ENCODE measurements around the gene CSNK1A1. TPM values are rescaled to one million over a fixed set of nuclear protein-coding genes. Genes with fewer than 3 reads are reported as not detected.

The CSNK1A1 gene
- total RNA-seq, 1 donor from 2014 or later: 206 TPM

DNA sequence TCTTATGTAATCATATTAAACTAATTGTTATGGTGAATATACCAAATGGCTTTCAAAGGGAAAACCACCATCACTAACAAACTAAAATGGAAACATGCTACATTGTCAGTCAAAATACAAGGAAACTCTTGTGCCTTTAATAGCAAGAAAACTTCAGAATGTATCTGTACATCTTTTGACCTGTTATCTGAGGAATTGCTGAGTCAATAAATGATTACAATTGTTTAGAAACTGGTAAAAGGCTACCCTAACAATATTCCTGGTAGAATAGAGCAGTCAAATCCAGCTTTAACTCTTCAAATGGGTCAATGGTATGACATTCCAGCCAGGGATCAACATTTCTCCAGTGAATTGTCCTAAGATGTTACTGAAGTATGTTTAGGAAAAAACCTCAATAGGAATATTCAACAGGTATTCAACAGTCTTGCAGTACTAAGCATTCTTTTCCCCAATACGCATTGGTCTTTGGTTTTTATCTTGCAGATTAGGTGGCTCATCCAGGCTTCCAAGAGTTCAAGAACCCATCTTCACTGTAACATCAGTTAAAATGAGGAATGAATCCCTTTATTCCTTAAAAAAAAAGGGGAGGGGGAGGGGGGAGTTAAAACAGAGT is 52.4 kb downstream of the CSNK1A1 start:
- intact Hi-C loops (cut with DNase I): loop anchor here (5.0 kb wide), 1 partner anchor 43 kb away; no protein-coding TSS in a partner anchor
- DNase-seq (ENCODE audit: low spot score): no peak

DNA sequence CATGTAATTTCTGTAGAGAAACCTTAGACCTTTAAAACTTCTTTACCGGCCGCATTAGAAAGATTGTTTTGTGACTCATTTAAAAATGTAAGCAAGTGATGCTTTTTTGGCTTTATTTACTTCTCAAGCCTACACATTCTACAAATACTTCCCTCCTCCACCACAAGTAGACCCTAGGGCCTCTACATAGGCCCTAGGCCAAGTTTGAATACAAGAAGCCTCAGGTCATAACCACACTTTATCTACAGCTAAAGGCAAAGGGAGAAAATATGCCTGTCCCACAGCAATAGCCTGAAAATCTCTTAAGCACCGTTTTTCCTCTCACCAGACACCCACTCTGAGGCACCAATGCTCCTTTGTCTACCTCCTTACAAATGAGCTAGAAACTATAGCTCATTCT is 53.9 kb downstream of the CSNK1A1 start:
- intact Hi-C loops (cut with DNase I): loop anchor here (5.0 kb wide), 1 partner anchor 45 kb away; no protein-coding TSS in a partner anchor

DNA sequence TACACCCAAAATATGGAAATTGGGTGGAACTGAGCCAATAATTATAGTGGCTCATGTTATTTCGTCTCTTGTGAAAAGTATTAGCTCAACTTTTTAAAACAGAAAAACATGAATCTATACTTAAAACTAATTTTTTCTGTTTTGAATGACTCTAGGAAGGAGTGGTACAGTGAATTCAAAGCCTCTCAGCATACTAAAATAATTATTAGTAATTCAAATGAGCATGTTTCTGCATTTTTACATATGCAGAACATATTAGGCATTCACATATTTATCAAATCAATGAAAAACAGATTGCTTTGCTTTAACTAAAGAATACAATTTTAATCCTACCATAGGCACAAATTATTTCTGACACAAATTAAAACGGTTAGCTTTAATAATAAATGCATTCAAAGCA is 54.3 kb downstream of the CSNK1A1 start:
- intact Hi-C loops (cut with DNase I): loop anchor here (5.0 kb wide), 1 partner anchor 45 kb away; no protein-coding TSS in a partner anchor
- DNase-seq (ENCODE audit: low spot score): no peak

More for the DNA sequence above, 53.9 kb downstream of the CSNK1A1 start:
- DNase-seq (ENCODE audit: low spot score): no peak

DNA sequence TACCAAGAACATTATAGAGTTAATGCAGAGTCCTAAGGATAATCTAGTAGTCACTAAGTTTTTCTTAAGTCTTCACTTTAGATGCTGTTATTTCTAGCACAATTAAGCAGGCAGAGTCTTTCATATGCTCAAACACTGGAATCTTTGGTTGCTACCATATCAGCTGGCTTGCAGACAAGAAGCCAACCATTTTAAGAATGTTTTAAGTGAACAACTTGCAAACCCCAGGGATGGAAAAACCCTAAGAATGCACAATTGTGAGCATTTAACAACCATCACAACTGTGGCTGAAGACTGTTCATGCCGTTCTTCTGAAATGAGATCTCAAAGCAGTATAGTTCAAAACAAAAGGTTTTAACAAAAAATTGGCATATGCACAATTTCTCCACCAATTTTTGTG is 55.1 kb downstream of the CSNK1A1 start:
- intact Hi-C loops (cut with DNase I): loop anchor here (5.0 kb wide), 1 partner anchor 46 kb away; no protein-coding TSS in a partner anchor
- DNase-seq (ENCODE audit: low spot score): no peak

DNA sequence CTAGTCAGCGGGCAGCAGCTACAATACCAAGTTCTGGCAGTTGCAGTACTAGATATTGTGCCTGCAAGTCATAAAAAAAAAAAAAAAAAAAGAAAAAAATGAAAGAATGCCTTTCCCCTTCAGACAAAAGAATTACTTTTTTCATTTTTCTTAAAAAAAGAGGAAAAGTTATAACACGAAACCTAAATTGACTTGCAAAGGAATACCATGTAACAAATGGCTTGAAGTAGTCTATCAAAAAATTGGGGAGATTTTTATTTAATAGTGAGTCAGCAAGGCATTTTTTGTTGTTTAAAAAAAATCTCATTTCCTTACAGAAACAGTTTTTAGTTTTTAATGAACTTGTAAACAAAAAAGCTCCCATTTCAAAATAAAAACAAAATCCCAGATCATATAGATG is 55.6 kb downstream of the CSNK1A1 start:
- intact Hi-C loops (cut with DNase I): loop anchor here (5.0 kb wide), 1 partner anchor 47 kb away; no protein-coding TSS in a partner anchor

DNA sequence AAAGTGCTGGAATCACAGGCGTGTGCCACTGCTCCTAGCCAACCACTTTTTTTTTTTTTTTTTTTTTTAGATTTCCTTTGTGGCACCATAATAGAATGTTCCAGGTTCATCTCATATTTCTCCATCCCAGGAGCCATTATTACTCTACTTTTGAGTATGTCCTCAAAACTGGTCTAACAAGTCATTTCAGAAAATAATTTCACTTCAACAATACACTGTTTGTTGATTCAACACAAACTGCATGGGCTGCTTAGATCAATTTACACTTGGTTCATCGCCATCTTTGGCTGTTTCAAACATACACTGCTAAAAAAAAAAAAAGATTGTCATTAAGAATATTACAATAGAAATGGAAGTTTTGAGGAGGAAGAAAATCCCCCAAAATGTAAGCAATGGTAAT is 57.9 kb downstream of the CSNK1A1 start:
- no peak for DNase-seq (ENCODE audit: low spot score)
- intact Hi-C loops (cut with DNase I): no loop called here

More for the DNA sequence above, 55.6 kb downstream of the CSNK1A1 start:
- no peak for DNase-seq (ENCODE audit: low spot score)

DNA sequence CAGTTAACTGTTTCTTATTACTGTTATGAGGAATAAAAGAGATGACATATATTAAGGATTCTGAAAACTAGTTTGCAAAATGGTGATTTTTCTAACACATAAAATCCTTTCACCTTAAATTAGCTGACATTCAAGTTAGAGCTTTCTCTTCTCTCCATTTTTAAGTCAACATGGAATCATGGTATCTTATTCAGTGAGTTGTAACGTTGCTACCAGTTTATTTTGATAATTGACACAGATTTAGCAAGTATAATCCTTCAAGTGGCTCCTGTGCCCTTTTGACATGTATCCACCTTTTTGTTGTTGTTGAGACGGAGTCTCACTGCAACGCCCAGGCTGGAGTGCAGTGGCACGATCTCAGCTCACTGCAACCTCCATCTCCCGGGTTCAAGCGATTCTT is 58.5 kb downstream of the CSNK1A1 start:
- intact Hi-C loops (cut with DNase I): no loop called here

DNA sequence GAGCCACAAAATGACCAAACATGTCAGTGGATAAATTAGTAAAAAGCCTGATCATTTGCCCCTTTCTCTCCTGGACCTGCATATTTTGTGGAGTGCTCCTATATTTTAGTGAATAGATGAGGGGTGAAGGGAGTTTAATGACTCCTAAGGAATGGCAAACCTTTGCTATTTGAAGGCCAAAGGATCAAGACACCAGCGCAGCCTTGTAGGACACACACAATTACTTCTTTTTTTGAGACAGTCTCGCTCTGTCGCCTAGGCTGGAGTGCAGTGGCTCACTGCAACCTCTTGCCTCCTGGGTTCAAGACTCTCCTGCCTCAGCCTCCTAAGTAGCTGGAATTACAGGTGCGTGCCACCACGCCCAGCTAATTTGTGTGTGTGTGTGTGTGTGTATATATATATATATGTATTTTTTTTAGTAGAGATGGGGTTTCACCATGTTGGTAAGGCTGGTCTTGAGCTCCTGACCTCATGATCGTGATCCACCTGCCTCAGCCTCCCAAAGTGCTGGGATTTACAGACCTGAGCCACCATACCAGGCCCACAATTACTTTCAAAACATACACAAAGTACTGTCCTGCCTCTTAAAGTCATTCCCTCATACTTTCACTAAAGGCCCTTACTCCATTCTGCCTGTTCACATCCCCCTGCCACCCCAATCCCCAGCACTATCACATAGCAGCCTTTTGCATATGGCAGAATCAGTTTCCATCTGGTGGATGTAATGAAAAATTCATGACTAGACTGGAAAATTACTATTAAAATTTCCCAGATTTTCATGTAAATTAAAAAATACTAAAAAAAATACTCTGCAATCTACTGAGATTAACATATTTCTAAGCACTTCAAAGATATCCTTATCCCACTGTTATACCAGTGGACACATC is 60.4 kb downstream of the CSNK1A1 start:
- intact Hi-C loops (cut with DNase I): no loop called here
- no peak for DNase-seq (ENCODE audit: low spot score)

More for the DNA sequence above, 58.5 kb downstream of the CSNK1A1 start:
- no peak for DNase-seq (ENCODE audit: low spot score)

DNA sequence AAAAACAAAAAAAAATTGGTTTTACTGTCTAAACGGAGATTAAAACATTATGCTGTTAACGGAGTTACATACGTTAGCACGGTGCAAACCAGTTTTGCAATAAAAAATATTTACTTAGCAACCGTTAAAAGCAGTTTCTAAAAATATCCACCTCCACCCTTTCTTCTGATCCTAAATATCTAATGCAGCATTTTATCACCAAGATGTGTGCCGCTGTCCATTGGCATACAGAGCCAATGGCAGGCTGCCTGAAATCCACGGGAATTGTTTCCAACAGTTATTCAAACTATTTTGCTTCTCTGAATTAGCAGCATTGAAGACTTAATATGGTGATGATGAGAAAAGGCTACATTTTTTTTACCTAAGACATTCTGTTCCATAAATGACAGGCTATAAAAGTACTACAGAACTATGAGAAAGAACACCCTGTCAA is 61.6 kb downstream of the CSNK1A1 start:
- intact Hi-C loops (cut with DNase I): loop anchor here (5.0 kb wide), 3 partner anchors 37 to 107 kb away; partner anchors contain the start of gene CSNK1A1
- no peak for DNase-seq (ENCODE audit: low spot score)

DNA sequence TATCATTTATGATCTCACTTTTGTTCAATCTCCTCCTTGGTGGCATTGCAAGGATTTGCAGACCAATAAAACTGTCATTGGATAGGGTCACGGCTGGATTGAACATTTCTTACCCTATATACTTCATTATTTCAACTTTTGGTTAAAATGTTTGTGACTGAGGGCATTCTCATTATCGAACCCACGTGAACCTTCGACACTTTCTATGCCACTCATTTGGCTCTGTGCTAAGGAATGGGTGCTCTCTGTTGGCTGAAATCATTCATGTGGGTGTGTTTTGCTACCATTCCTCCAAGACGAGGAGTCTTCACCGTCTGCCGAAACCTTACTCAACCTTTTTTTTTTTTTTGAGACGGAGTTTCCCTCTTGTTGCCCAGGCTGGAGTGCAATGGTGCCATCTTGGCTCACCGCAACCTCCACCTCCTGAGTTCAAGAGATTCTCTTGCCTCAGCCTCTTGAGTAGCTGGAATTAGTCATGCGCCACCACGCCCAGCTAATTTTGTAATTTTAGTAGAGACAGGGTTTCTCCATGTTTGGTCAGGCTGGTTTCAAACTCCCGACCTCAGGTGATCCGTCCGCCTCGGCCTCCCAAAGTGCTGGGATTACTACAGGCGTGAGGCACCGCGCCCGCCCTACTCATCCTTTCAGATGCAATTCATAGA is 62.5 kb downstream of the CSNK1A1 start:
- intact Hi-C loops (cut with DNase I): loop anchor here (5.0 kb wide), 3 partner anchors 36 to 106 kb away; partner anchors contain the start of gene CSNK1A1
- DNase-seq (ENCODE audit: low spot score): no peak

DNA sequence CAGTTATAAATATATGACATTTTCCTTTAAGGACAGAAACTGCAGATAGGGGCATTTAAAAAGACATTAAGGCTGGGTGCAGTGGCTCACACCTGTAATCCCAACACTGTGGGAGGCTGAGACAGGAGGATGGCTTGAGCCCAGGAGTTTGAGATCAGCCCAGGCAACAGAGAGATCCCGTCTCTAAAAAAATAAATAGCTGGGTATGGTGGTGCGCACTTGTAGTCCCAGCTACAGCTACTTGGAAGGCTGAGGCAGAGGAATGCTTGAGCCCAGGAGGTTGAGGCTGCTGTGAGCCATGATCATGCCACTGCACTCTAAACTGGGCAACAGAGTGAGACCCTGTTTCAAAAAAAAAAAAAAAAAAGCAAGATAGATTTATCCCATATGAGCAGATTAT is 63.6 kb downstream of the CSNK1A1 start:
- intact Hi-C loops (cut with DNase I): loop anchor here (5.0 kb wide), 3 partner anchors 35 to 105 kb away; partner anchors contain the start of gene CSNK1A1
- DNase-seq (ENCODE audit: low spot score): no peak

DNA sequence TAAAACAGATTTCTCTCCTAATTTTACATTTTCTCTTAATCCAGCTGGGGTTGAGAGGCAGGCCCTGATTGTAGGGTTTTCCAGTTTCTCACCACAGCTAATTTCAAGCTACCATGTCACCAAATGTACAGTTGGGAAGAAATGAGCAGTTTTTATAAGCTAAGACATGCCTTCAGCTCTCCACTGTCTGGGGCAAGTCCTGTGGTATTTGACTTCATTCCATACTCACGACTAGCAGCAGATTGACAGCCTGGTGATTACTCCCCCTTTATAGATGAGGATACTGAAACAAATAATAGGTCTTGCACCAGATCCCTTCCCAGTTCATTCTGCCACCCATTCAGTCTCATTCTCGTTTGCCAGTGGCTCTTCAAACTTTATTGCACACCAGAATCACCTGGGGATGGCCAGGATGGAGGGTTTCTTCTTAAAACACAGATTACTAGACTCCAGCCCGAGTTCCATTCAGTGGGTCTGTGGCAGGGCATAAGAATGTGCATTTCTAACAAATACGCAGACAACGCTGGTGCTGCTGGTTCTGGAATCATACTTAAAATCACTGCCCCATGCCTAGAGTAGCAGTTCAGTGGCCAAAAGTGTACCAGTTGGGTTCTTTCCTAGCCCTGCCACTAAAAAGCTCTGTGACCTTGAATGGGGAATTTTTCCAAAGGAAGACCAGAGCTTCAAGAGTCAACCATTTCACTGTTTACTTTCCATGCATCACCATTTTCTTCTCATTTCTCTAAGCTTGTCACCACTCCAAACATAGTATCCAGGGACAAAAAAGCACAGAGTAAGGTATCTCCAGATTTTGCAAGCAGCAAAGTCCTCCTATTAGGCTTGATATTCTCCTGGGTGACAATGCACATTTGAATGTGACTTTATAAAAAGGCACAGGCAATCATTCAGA is 64.3 kb downstream of the CSNK1A1 start:
- no peak for DNase-seq (ENCODE audit: low spot score)
- intact Hi-C loops (cut with DNase I): loop anchor here (5.0 kb wide), 3 partner anchors 35 to 105 kb away; partner anchors contain the start of gene CSNK1A1

DNA sequence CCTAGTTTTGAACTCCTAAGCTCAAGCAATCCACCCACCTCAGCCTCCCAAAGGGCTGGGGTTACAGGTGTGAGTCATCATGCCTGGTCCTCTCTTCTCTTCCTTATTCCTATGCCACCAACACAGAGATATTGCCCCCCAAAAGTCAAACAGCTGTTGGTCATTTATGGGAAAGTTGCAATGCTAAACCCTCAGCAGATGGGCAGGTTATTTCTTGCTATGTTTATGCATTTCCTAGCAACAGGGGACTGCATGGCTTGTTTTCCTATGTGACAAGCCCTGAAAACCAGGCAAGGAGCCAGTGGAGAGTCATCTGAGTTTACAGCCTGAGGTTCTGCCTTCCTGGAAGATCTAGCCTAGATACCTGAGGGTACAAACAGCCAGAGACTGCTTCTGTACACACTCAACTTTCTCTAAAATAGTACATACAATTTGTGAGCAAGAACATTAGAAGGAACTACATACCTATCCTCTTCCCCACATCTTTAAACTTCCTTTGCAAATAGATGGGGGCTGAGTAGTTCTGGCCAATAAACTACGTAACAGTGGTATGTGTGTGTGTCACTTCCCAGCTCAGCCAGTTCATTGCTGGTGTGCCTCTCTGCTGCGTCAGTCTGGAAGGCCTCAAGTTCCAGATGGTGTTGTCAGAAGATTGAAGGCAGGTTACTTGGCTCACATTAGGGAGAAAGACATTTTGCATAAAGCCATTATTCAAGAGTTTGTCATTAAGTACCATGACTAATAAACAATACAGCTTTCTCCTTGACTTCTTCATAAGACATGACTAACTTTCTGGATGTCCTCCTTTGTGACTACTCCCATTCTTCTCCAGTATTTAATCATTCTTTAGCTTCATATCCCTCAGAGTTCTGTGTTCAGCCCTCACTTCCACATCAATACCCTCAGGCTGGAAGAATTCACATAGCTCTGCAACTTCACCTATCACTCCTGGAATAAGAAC is 65.3 kb downstream of the CSNK1A1 start:
- no peak for DNase-seq (ENCODE audit: low spot score)
- intact Hi-C loops (cut with DNase I): loop anchor here (5.0 kb wide), 3 partner anchors 34 to 104 kb away; partner anchors contain the start of gene CSNK1A1

DNA sequence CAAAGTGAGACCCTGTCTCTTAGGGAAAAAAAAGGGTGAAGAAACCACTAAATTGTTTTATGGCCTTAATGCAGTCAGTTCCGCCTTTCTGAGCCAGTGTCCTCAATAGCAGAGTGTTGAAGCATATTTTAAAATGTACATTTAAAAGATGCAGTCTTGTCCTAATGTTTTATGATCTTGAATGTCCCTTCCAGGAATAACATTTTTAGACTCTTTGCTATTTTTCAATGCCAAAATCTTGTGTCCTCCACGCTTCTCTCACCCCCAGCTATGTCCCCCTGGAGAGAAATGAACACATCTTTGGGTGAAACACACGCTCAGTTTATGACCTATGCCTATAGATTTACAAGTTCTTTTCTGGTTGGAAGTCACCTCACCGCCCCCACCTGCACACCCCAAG is 69.8 kb downstream of the CSNK1A1 start:
- intact Hi-C loops (cut with DNase I): no loop called here

DNA sequence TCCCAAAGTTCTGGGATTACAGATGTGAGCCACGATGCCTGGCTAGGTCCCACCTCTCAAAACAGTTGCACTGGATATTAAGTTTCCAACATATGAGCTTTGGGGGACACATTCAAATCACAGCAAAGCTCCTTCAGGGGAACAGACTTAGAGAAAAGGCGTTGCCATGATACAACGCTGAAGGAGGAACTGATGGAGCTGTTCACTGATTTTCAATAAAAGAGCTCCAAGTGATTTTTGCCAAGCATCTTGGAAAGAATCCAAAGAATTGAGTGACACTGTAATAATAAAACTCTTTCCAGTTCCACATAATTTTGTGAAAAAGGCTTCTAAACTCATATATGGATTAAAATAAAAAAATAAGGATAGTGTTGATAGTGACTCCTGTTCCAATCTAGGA is 72.5 kb downstream of the CSNK1A1 start:
- DNase-seq (ENCODE audit: low spot score): no peak
- intact Hi-C loops (cut with DNase I): no loop called here

More for the DNA sequence above, 69.8 kb downstream of the CSNK1A1 start:
- DNase-seq (ENCODE audit: low spot score): no peak

DNA sequence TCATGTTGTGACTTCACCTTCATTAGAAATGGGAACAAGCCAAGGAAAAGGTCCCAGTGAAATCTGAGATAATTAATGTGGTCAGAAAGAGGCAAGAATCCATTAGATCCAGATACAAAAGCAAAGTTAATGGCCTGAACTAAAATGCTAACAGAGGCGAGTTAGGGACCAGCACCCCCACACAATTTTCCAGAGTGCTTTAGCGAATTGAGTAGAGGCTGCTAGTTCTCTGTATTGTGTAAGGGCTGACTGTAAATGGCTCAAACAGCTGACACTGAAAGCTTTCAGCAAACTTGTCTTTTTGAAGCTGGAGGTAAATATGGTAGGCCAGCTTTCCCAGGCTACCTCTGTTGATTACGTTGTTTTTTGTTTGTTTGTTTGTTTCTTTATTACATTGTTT is 75.5 kb downstream of the CSNK1A1 start:
- DNase-seq (ENCODE audit: low spot score): no peak
- intact Hi-C loops (cut with DNase I): no loop called here

DNA sequence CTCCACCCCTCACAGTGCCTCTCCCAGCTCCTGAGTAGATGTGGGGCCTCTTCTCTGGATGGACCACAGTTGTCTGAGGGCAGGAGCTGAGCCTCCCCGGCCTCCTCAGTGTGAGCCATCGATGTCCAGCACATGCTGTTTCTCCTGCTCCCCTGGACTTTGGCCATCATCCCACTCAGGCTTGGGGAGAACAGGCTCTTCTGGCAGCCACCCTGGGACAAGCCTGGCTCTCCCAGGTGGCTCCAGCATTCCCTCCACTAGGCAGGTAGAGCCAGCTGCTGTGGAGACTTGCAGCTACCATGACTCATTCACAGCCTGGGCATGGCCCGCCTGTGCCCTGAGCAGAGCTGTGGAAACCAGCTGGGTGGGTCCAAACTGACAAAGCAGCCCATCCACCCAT is 77.0 kb downstream of the CSNK1A1 start:
- no peak for DNase-seq (ENCODE audit: low spot score)
- intact Hi-C loops (cut with DNase I): no loop called here

DNA sequence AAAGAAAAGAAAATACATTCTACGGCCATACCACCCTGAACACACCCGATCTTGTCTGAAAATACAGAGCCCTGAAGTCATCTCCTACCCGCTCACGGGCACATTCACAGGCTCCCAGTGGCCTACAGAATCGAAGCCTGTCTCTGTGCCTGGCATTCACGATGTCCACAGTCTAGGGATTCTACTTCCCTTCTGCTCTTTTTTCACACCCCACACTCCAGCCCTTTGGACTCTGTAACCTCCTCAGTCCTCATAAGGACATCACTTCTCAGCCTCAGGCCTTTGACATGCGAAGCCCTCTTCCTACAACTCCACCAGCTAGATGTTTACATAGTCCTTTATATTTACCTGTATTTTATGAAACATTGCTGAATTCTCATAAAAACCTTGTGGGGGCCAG is 77.8 kb downstream of the CSNK1A1 start:
- intact Hi-C loops (cut with DNase I): no loop called here
- no peak for DNase-seq (ENCODE audit: low spot score)

All from cardiac septum (tissue), 1 donor.